ENCODE data around the gene GALNT14. TPM values are rescaled to one million over a fixed set of nuclear protein-coding genes. Genes with fewer than 3 reads are reported as not detected.

GALNT14 gene
- total RNA-seq, 1 donor from 2014 or later: 1.7 TPM

- no peak for DNase-seq (ENCODE audit: extremely low spot score in 2 of 2)
- H3K27ac ChIP-seq: no peak overlapping the region
- TF ChIP-seq, protein P1, sequence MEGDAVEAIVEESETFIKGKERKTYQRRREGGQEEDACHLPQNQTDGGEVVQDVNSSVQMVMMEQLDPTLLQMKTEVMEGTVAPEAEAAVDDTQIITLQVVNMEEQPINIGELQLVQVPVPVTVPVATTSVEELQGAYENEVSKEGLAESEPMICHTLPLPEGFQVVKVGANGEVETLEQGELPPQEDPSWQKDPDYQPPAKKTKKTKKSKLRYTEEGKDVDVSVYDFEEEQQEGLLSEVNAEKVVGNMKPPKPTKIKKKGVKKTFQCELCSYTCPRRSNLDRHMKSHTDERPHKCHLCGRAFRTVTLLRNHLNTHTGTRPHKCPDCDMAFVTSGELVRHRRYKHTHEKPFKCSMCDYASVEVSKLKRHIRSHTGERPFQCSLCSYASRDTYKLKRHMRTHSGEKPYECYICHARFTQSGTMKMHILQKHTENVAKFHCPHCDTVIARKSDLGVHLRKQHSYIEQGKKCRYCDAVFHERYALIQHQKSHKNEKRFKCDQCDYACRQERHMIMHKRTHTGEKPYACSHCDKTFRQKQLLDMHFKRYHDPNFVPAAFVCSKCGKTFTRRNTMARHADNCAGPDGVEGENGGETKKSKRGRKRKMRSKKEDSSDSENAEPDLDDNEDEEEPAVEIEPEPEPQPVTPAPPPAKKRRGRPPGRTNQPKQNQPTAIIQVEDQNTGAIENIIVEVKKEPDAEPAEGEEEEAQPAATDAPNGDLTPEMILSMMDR (IDR thresholded peaks at IDR 0.05): no peak
- TF ChIP-seq POLR2A (IDR thresholded peaks at IDR 0.05): no peak
- no peak for TF ChIP-seq POLR2AphosphoS5 (IDR thresholded peaks at IDR 0.05; ENCODE audit: insufficient read depth in 1 of 2, low read depth in 1 of 2)
- no peaks in the 10 kb centered on the region for H3K9me3 ChIP-seq
- H3K4me3 ChIP-seq: no peak overlapping the region
- intact Hi-C loops (cut with DNase I): no loop called here
- H3K36me3 ChIP-seq: no peaks in the 10 kb centered on the region
- no peaks in the 10 kb centered on the region for H3K4me1 ChIP-seq
- H3K27me3 ChIP-seq: no peaks in the 10 kb centered on the region
These were observed 126.7 kb downstream of the GALNT14 start for GRCh38 chr2:31011587-31011986.

GRCh38 chr2:31008561-31009114 lies 129.6 kb downstream of the GALNT14 start:
- H3K27ac ChIP-seq: no peak overlapping the region
- H3K27me3 ChIP-seq: no peaks in the 10 kb centered on the region

GRCh38 chr2:31004257-31004656 lies 134.0 kb downstream of the GALNT14 start:
- Histone ChIP-seq H3K4me3 (no peak overlapping the region), H3K9me3 (no peaks in the 10 kb centered on the region), H3K36me3 (no peaks in the 10 kb centered on the region), H3K27ac (no peak overlapping the region), H3K4me1 (no peaks in the 10 kb centered on the region), H3K27me3 (no peaks in the 10 kb centered on the region)
- DNase-seq (ENCODE audit: extremely low spot score in 2 of 2): no peak
- TF ChIP-seq POLR2A (IDR thresholded peaks at IDR 0.05) (no peak), POLR2AphosphoS5 (IDR thresholded peaks at IDR 0.05; ENCODE audit: insufficient read depth in 1 of 2, low read depth in 1 of 2) (no peak)
- TF ChIP-seq, protein P1 (IDR thresholded peaks at IDR 0.05): no peak
- intact Hi-C loops (cut with DNase I): no loop called here

More at GRCh38 chr2:31008561-31009114, 129.6 kb downstream of the GALNT14 start:
- no peak for DNase-seq (ENCODE audit: extremely low spot score in 2 of 2)
- TF ChIP-seq POLR2A (IDR thresholded peaks at IDR 0.05) (no peak), POLR2AphosphoS5 (IDR thresholded peaks at IDR 0.05; ENCODE audit: insufficient read depth in 1 of 2, low read depth in 1 of 2) (no peak)
- TF ChIP-seq, protein P1 (IDR thresholded peaks at IDR 0.05): no peak
- intact Hi-C loops (cut with DNase I): no loop called here
- Histone ChIP-seq H3K9me3 (no peaks in the 10 kb centered on the region), H3K4me3 (no peak overlapping the region), H3K36me3 (no peaks in the 10 kb centered on the region), H3K4me1 (no peaks in the 10 kb centered on the region)

GRCh38 chr2:31003749-31004148 lies 134.5 kb downstream of the GALNT14 start:
- no peak overlapping the region for H3K4me3 ChIP-seq
- H3K36me3 ChIP-seq: no peaks in the 10 kb centered on the region
- no peaks in the 10 kb centered on the region for H3K27me3 ChIP-seq
- DNase-seq (ENCODE audit: extremely low spot score in 2 of 2): no peak
- H3K9me3 ChIP-seq: no peaks in the 10 kb centered on the region
- intact Hi-C loops (cut with DNase I): no loop called here
- H3K4me1 ChIP-seq: no peaks in the 10 kb centered on the region
- TF ChIP-seq POLR2AphosphoS5 (IDR thresholded peaks at IDR 0.05; ENCODE audit: insufficient read depth in 1 of 2, low read depth in 1 of 2): no peak
- TF ChIP-seq, protein P1 (IDR thresholded peaks at IDR 0.05): no peak
- no peak for TF ChIP-seq POLR2A (IDR thresholded peaks at IDR 0.05)
- no peak overlapping the region for H3K27ac ChIP-seq

- Histone ChIP-seq H3K36me3 (no peaks in the 10 kb centered on the region), H3K27ac (no peak overlapping the region), H3K4me3 (no peak overlapping the region), H3K27me3 (no peaks in the 10 kb centered on the region), H3K4me1 (no peaks in the 10 kb centered on the region), H3K9me3 (no peaks in the 10 kb centered on the region)
- no peak for DNase-seq (ENCODE audit: extremely low spot score in 2 of 2)
- no peak for TF ChIP-seq POLR2A (IDR thresholded peaks at IDR 0.05)
- no peak for TF ChIP-seq POLR2AphosphoS5 (IDR thresholded peaks at IDR 0.05; ENCODE audit: insufficient read depth in 1 of 2, low read depth in 1 of 2)
- TF ChIP-seq, protein P1 (IDR thresholded peaks at IDR 0.05): no peak
- intact Hi-C loops (cut with DNase I): no loop called here
These were observed 135.6 kb downstream of the GALNT14 start for GRCh38 chr2:31002537-31003150.

Data from vagina (tissue), 2 donors.